ENCODE measurements around the gene BAK1.
"Not testable (repeated sequence)": the region's sequence is repeated elsewhere in the genome, so short reads cannot be mapped to it uniquely, and the experiment has no call there.

BAK1 gene

GRCh38 chr6:33607784-33608161, 27.7 kb upstream of the BAK1 start:
- peak; percentile 50 for DNase-seq

GRCh38 chr6:33607126-33607783, 27.2 kb upstream of the BAK1 start:
- DNase-seq: no peak

GRCh38 chr6:33606642-33607041, 26.6 kb upstream of the BAK1 start:
- no peak for DNase-seq

GRCh38 chr6:33604941-33605854, 25.1 kb upstream of the BAK1 start:
- DNase-seq: no peak

- no peak for DNase-seq
Measured at GRCh38 chr6:33602180-33602579, 22.1 kb upstream of the BAK1 start.

- DNase-seq: no peak
Measured at GRCh38 chr6:33600761-33601160, 20.7 kb upstream of the BAK1 start.

GRCh38 chr6:33599413-33599938, 19.4 kb upstream of the BAK1 start:
- no peak for DNase-seq

- DNase-seq: no peak
Measured at GRCh38 chr6:33597551-33598322, 17.7 kb upstream of the BAK1 start.

- DNase-seq: not testable (repeated sequence)
Measured at GRCh38 chr6:33596894-33597293, 16.8 kb upstream of the BAK1 start.

- no peak for DNase-seq
Measured at GRCh38 chr6:33595001-33595846, 15.1 kb upstream of the BAK1 start.

GRCh38 chr6:33593414-33593727, 13.3 kb upstream of the BAK1 start:
- no peak for DNase-seq

- peak; percentile 55 for DNase-seq
Measured at GRCh38 chr6:33592595-33593413, 12.7 kb upstream of the BAK1 start.

- no peak for DNase-seq
Measured at GRCh38 chr6:33592280-33592594, 12.2 kb upstream of the BAK1 start.

GRCh38 chr6:33591424-33592032, 11.5 kb upstream of the BAK1 start:
- DNase-seq: no peak

GRCh38 chr6:33590531-33591198, 10.6 kb upstream of the BAK1 start:
- DNase-seq: no peak

- DNase-seq: peak; percentile 40
Measured at GRCh38 chr6:33589731-33590530, 9.9 kb upstream of the BAK1 start.

- no peak for DNase-seq
Measured at GRCh38 chr6:33589392-33589730, 9.3 kb upstream of the BAK1 start.

- DNase-seq: no peak
Measured at GRCh38 chr6:33588894-33589293, 8.8 kb upstream of the BAK1 start.

- no peak for DNase-seq
Measured at GRCh38 chr6:33587529-33587928, 7.5 kb upstream of the BAK1 start.

GRCh38 chr6:33586108-33586640, 6.1 kb upstream of the BAK1 start:
- DNase-seq: no peak
